GM21825 (cell line): ENCODE data around the gene CNTNAP5.

Source experiments
- ATAC-seq: cut with Tn5 transposase; IDR thresholded peaks from one replicate; pipeline ENCODE4 v1.9.1; 2021; ENCODE audit warnings: mild to moderate bottlenecking, moderate library complexity; ENCODE audit not compliant: unreplicated experiment

Gene CNTNAP5

GRCh38 chr2:124664363-124664762, 639.3 kb downstream of the CNTNAP5 start:
- ATAC-seq = no peak

- ATAC-seq = no peak
These were observed 641.9 kb downstream of the CNTNAP5 start for GRCh38 chr2:124666976-124667375.

GRCh38 chr2:124668161-124668560, 643.1 kb downstream of the CNTNAP5 start:
- no peak for ATAC-seq

GRCh38 chr2:124670187-124670586, 645.1 kb downstream of the CNTNAP5 start:
- ATAC-seq = no peak

- ATAC-seq = no peak
These were observed 653.0 kb downstream of the CNTNAP5 start for GRCh38 chr2:124678043-124678442.

- no peak for ATAC-seq
These were observed 658.7 kb downstream of the CNTNAP5 start for GRCh38 chr2:124683536-124684428.

GRCh38 chr2:124689348-124689747, 664.3 kb downstream of the CNTNAP5 start:
- no peak for ATAC-seq

GRCh38 chr2:124692216-124692615, 667.1 kb downstream of the CNTNAP5 start:
- no peak for ATAC-seq

GRCh38 chr2:124692707-124693106, 667.6 kb downstream of the CNTNAP5 start:
- ATAC-seq = no peak

GRCh38 chr2:124693156-124693555, 668.1 kb downstream of the CNTNAP5 start:
- no peak for ATAC-seq

GRCh38 chr2:124698979-124699565, 674.0 kb downstream of the CNTNAP5 start:
- ATAC-seq = no peak

GRCh38 chr2:124702777-124703176, 677.7 kb downstream of the CNTNAP5 start:
- no peak for ATAC-seq

- no peak for ATAC-seq
These were observed 679.2 kb downstream of the CNTNAP5 start for GRCh38 chr2:124704071-124704925.

GRCh38 chr2:124708661-124709060, 683.6 kb downstream of the CNTNAP5 start:
- no peak for ATAC-seq

GRCh38 chr2:124713969-124714368, 688.9 kb downstream of the CNTNAP5 start:
- no peak for ATAC-seq

- ATAC-seq = no peak
These were observed 700.1 kb downstream of the CNTNAP5 start for GRCh38 chr2:124725187-124725586.

- ATAC-seq = no peak
These were observed 715.5 kb downstream of the CNTNAP5 start for GRCh38 chr2:124740636-124741035.

- ATAC-seq = no peak
These were observed 728.8 kb downstream of the CNTNAP5 start for GRCh38 chr2:124753842-124754241.

GRCh38 chr2:124755386-124755785, 730.3 kb downstream of the CNTNAP5 start:
- no peak for ATAC-seq

- no peak for ATAC-seq
These were observed 731.0 kb downstream of the CNTNAP5 start for GRCh38 chr2:124756048-124756447.

- no peak for ATAC-seq
These were observed 737.3 kb downstream of the CNTNAP5 start for GRCh38 chr2:124762388-124762787.
